ENCODE results near the gene GAGE12C. TPM values are rescaled to one million over a fixed set of nuclear protein-coding genes. Genes with fewer than 3 reads are reported as not detected.

GAGE12C gene
- not detected in 2 replicates for polyA plus RNA-seq

GRCh38 chrX:49531877-49532276 is at the start of gene GAGE12C:
TSS of gene GAGE12C (plus strand) at chrX:49532177. CDS start at chrX:49533332, 1,155 bp downstream.

DNA sequence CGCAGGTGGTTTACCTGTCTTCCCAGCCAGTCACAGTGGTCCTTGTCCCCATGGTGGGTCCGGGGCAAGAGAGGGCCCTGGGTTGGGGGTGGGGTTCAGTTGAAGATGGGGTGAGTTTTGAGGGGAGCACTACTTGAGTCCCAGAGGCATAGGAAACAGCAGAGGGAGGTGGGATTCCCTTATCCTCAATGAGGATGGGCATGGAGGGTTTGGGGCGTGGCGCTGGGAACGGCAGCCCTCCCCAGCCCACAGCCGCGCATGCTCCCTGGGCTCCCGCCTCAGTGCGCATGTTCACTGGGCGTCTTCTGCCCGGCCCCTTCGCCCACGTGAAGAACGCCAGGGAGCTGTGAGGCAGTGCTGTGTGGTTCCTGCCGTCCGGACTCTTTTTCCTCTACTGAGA is 9.5 kb downstream of the GAGE12C start, which contains the start of gene GAGE12D:
TSS of gene GAGE12D (plus strand) at position 301 of the 400 bp plus-strand sequence. CDS start 1,155 bp downstream, outside the sequence.

GRCh38 chrX:49550989-49551388 is 19.0 kb downstream of the GAGE12C start, which contains the start of gene GAGE12E:
TSS of gene GAGE12E (plus strand) at chrX:49551289. CDS start at chrX:49552444, 1,155 bp downstream.

DNA sequence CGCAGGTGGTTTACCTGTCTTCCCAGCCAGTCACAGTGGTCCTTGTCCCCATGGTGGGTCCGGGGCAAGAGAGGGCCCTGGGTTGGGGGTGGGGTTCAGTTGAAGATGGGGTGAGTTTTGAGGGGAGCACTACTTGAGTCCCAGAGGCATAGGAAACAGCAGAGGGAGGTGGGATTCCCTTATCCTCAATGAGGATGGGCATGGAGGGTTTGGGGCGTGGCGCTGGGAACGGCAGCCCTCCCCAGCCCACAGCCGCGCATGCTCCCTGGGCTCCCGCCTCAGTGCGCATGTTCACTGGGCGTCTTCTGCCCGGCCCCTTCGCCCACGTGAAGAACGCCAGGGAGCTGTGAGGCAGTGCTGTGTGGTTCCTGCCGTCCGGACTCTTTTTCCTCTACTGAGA is 28.6 kb downstream of the GAGE12C start, which contains the start of gene GAGE12F:
TSS of gene GAGE12F (plus strand) at position 301 of the 400 bp plus-strand sequence. CDS start 1,155 bp downstream, outside the sequence.

DNA sequence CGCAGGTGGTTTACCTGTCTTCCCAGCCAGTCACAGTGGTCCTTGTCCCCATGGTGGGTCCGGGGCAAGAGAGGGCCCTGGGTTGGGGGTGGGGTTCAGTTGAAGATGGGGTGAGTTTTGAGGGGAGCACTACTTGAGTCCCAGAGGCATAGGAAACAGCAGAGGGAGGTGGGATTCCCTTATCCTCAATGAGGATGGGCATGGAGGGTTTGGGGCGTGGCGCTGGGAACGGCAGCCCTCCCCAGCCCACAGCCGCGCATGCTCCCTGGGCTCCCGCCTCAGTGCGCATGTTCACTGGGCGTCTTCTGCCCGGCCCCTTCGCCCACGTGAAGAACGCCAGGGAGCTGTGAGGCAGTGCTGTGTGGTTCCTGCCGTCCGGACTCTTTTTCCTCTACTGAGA is 38.1 kb downstream of the GAGE12C start, which contains the start of gene GAGE12G:
TSS of gene GAGE12G (plus strand) at position 301 of the 400 bp plus-strand sequence. CDS start 1,155 bp downstream, outside the sequence.

GRCh38 chrX:49579649-49580048 is 47.7 kb downstream of the GAGE12C start, which contains the start of gene GAGE12H:
TSS of gene GAGE12H (plus strand) at chrX:49579949. CDS start at chrX:49581104, 1,155 bp downstream.

Other genes starting within 250 kb of the GAGE12C start
- gene GAGE10, start 228.5 kb upstream of the GAGE12C start, polyA plus RNA-seq: not detected in 2 replicates
- not detected in 2 replicates for gene GAGE12J, start 210.1 kb upstream of the GAGE12C start, polyA plus RNA-seq
- not detected in 2 replicates for gene GAGE13, start 200.6 kb upstream of the GAGE12C start, polyA plus RNA-seq
- gene GAGE12D, start 9.6 kb downstream of the GAGE12C start, polyA plus RNA-seq: not detected in 2 replicates
- not detected in 2 replicates for gene GAGE12E, start 19.1 kb downstream of the GAGE12C start, polyA plus RNA-seq
- not detected in 2 replicates for gene GAGE12F, start 28.7 kb downstream of the GAGE12C start, polyA plus RNA-seq
- gene GAGE12G, start 38.2 kb downstream of the GAGE12C start, polyA plus RNA-seq: not detected in 2 replicates
- gene GAGE12H, start 47.8 kb downstream of the GAGE12C start, polyA plus RNA-seq: not detected in 2 replicates
- gene GAGE2A, start 57.3 kb downstream of the GAGE12C start, polyA plus RNA-seq: not detected in 2 replicates
- gene GAGE1, start 66.8 kb downstream of the GAGE12C start, polyA plus RNA-seq: not detected in 2 replicates
- not detected in 2 replicates for gene PAGE1, start 163.8 kb downstream of the GAGE12C start, polyA plus RNA-seq